Renal cortical epithelial cell (primary cell): ENCODE results near the gene CNDP2. TPM values are rescaled to one million over a fixed set of nuclear protein-coding genes. Genes with fewer than 3 reads are reported as not detected.
A peak's percentile ranks its signal among the peaks of the same experiment; 100 is the strongest.

ENCODE experiments used
- DNase-seq: peaks from one replicate; pipeline ENCODE4 v3.0.0-alpha.2; 2011; ENCODE audit warnings: low read depth
- total RNA-seq: library from RNA; depleted of rRNA; stranded (reverse); fragments of >200 nt; gene quantifications from 2 replicates; pipeline ENCODE4 v1.2.3, GENCODE V29; 2014

The CNDP2 gene
- 467 and 835 TPM in 2 replicates for total RNA-seq

DNA sequence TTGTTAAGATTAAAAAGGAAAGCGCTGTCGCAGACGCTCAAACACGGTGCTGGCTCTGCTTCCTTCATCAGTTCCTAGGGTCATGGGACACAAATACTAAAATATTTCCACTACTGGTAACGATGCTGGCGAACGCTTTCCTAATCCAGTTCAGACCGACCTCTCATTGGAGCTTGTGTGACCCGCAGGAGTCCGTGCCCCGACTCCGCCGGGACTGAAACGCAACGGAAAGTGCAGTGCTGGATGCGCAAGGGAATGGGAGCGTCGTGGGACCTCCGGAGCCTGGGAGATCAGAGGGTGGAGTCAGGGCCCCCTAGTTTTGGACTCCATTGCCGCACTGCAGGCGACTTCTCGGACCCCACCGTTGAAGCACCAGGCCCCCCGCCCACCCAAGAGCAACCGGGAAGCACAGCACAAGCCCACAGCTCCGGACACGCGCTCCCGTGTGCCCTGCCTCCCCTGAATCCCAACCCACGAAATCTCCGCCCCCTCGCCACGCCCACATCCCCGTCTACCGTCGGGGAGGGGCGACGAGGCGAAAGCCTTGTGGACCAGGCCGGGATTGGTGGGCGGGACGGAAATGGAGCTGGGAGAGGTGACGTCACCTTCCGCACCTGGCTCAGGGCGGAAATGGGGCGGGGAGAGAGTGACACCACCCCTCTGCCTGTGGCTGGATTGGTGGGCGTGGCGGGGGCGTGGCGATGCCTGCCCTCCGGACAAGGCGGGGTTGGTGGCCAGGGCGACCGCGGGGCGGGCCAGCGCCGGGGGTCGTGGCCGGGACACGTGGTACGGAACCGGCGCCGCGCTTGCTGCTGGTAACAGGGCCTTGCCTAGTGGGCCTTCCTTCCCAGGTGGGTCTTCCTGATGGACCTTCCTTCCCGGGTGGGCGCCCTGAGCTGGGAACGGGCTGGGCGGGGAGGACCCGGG, at the start of gene CNDP2:
TSS of gene CNDP2 (plus strand) at position 783 of the 927 bp plus-strand sequence. CDS start 3,611 bp downstream, outside the sequence.
- DNase-seq: peak; percentile 95

DNA sequence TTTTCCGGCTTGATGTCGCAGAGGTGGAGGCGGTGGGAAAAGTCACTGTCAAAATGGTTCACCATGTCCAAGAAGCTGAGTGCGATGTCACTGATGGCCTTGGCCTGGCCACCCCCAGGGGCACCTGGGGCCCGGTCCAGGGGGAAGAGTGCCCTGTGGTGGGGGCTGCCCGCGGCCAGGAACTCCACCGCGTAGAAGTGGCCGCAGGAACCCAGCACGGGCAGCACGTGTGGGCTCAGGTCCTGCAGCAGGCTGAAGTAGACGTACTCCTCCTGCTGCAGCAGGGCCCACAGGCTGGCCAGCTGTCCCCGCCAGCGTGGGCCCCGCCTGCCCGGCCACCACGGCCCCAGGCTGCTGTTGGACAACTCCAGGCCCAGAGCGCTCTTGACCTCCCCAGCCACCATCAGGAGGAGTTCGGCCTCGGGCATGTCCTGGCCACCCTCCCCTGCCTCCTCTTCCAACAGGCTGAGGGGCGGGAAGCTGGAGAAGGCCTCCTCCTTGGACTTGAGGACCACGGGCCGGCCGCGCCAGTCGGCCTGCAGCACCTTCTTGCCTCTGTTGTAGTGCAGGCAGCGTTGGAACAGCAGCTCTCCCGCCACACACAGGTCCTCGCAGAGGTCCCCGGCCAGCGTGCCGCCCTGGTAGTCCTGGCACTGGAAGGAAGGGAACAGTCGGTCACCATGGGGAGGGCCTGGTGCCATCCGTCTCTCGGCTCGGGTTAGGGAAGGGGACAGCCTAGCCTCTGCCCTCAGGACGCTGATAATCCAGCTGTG, 49.3 kb upstream of the CNDP2 start:
- DNase-seq: no peak

DNA sequence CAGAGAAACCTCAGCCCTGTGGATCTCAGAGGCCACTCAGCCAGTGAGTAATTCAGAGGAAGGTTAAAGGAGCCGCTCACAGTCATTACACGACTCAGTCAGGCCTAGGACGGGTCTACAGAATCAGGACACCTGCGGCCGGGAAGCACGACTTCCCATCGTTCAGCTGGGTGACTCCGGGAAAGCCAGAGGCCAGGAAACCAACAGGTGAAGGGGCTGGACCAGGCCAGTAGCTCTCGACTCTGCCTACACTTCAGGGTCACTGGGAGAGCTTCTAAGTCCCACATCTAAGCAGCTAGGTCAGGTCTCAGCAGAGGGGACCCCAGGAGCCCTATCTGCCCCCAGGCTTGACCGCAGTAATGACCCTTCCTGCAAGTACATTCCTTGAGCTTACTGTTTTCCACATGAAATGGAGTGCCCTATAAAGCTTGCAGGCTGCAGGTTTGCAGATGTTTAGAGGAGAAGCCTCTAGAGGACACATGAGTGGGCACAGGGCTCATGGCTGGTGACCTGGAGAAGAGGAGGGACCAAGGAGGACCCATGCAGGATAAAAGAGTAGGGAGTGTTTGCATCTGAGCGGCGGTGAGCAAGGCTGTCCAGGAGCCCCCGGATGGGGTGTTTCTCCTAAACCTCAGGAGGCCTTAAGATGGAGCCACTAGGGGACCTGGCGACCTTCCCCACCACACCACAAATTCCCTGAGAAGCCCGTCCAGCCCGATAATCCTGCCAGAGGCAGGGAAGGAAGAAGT, 48.6 kb upstream of the CNDP2 start:
- no peak for DNase-seq

DNA sequence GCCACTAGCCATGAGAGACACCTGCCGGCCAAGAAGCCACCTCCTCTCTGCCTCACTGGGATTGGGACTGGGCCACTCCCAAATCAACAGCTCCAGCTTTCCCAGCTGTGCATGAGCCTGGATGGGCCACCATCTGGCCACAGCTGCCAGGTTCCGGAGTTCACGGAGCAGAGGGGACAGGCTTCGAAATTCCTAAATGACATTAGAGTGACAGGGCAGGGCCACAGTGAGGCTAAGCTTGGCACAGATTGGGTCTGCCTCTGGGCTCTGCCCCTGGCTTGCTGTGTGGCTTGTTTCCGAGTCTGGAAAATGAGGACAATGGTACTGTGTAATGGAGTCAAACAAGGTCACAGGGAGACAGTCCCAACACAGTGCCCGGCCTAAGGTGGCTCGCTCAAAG, 45.5 kb upstream of the CNDP2 start:
- no peak for DNase-seq

DNA sequence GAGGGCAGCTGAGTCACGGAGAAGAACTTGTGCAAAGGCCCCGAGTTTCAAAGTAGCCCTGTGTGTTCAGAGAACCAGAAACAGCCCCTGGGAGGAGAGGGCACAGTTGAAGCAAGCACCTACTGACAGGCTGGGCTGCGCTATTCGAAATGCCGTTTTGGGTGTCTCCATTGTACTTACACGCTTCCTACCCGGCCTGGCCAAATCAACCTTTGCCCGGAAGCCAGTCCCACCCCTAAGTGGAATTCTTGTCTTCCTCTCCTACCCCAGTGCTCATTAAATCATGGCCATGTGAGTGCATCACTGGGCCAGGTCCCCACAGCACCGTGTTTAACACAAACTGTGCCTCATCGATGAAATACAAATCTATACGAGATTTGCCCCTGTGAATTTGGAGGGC, 45.0 kb upstream of the CNDP2 start:
- no peak for DNase-seq

DNA sequence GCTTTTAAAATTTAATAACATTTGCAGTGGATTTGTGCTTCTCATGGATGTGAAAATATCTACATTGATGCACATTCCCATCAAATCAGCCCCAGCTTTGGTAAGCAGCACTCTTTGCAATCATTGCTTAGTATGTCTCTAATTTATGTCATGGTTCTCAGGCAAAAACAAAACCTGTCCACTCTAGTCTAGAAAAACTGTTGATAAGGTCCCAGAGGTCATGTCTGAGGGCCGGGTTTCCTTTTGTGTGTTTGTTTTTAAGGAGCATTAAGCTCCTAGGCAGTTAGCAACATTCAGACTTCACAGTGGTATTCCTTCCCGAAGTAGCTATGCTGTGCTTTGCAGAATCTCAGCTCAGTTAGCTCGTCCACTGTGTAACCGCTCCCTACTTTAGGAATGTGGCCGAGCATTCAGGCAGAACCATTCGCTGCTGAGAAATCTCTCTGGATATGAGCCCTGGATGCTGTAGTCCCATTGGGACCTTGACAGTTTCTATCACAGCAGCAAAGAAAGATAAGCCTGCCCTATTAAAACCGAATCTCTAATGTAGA, 43.1 kb upstream of the CNDP2 start:
- DNase-seq: peak; percentile 74

DNA sequence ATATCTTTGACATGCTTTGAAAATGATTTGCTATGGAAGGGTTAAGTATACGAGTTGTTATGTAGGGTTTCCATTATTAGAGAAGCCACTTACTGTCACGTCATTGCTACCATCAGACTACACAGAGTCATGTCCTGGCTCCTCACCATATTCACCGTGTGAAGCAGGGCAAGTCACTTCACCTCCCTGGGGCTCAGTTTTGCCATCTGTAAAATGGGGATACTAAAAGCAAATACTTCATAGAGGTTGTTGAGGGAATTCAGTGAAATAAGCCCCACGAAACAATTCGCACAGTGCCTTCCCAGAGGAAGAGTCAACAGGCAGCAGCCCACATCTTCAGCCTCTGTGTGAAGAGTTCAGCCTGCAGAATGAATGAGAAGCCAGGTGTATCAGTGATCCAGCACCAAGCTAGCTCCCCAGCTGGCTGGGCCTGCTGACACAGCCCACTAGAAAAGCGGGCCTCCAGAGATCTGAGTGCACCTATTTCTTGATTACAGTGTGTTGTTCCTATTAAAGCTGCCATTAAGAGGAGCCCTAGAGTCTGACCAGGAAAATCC, 42.4 kb upstream of the CNDP2 start:
- no peak for DNase-seq

DNA sequence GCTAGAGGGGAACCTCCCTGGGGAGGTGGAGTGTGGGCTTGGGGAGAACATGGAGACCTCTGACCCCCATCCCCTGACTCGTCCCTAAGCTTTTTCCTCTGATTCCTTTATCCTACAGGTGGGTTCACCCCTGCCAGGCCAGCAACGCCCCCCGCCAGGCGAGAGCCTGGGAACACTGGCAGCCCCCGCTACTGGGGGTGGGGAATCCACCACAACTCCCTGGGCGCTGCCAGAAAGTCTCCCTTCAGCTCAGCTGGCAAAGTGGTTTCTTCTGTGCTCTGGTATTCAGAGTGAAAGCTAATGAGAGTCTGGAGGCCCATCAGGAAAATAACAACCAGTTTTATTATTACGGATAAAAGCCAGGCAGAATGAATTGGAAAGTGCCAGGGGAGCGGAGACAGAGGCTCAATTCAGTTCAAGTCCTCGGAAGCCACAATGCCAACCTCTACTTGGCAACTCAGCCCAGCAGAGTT, 41.8 kb upstream of the CNDP2 start:
- DNase-seq: no peak

DNA sequence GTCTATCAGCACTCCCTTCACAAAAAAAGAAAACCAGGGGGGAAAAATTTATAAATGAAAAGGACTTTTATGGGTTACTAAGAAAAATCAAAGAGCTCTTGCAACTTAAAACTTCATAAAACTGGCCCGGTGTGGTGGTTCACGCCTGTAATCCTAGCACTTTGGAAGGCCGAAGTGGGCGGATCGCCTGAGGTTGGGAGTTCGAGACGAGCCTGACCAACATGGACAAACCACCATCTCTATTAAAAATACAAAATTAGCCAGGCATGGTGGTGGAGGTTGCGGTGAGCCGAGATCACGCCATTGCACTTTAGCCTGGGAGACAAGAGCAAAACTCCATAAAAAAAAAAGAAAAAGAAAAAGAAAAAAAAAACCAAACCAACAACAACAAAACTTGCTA, 40.8 kb upstream of the CNDP2 start:
- DNase-seq: no peak

DNA sequence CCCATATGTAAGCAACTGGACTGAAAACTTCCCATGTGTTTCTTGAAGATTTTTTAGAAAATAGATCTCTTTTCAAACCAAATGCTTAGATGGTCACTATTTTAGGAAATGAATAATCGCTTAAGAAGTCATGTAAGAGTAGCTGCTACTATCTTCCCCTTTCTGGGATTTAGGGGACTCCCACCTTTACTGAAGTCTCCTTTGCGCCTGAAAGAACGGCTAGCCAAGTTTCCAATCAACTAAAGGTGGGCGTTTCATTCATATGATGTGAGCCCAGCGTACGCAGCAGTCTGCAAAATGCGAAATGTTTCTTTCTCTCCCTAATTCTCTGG, 40.2 kb upstream of the CNDP2 start:
- no peak for DNase-seq

DNA sequence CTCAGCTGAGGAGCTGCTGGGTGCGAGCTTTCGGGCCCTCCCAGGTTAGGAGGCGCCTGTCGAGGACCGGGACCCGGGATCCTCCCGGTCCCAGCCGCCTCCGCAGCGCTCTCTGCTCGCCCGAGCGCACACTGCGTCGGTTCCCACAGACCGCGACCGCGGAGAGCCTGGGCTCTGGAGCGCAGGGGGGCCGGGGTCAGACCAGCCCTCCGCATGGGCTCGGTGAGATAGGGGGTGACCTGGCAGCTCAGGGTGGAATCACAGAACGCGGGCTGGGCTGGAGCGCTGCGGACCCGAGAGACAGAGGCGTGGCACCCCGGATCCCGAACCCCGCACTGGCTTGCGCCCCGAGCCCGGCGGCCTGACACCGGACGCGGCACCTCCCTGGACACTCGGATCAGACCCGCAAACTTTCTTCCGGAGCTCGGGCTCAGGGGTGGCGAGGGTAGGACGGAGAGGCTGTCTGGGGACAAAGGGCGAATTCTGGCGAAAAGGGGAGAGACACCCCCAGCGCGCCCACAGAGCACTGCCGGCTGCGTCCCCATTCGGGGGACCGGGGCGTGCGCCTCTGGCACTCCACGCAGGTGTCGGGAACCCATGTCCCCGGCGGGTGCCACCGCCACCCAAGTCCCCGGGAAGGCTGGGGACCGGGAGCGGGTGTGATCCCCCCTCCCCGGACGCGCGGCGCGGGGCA, 39.7 kb upstream of the CNDP2 start:
- DNase-seq: no peak

DNA sequence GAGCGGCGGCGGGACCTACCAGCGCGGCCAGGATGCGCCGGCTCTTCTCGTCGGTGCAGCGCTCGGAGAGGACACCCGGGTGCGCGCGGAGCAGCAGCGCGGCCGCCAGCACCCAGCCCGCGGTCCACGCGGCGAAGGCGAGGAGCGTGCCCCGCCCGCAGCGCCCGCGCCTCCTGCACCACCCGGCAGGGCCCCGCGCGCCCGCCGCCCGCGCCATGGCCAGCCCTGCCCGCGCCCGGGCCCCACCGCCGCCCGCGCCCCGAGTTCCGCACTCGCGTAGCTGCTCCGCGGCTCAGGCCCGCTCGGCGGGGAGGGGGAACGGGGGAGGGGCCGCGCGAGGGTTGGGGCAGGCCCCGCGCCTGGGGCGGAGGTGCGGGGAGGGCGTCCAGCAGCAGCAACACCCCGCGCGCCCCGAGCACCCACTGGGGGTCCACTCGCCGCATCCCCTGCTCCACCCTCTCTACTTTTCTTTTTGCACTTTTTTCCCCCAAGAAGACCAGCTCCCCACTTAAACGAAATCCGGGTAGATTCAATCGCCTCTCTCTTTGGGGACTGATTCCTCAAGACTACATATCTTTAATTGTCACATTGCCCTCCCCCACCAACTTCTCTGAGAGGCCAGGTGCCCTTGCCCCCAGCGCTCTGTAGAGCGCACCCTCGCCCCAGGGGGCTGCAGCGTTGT, 39.0 kb upstream of the CNDP2 start, which contains the start of gene DIPK1C:
TSS of gene DIPK1C (minus strand) at position 266 of the 682 bp plus-strand sequence. CDS start at position 217, 49 bp downstream.
- no peak for DNase-seq

DNA sequence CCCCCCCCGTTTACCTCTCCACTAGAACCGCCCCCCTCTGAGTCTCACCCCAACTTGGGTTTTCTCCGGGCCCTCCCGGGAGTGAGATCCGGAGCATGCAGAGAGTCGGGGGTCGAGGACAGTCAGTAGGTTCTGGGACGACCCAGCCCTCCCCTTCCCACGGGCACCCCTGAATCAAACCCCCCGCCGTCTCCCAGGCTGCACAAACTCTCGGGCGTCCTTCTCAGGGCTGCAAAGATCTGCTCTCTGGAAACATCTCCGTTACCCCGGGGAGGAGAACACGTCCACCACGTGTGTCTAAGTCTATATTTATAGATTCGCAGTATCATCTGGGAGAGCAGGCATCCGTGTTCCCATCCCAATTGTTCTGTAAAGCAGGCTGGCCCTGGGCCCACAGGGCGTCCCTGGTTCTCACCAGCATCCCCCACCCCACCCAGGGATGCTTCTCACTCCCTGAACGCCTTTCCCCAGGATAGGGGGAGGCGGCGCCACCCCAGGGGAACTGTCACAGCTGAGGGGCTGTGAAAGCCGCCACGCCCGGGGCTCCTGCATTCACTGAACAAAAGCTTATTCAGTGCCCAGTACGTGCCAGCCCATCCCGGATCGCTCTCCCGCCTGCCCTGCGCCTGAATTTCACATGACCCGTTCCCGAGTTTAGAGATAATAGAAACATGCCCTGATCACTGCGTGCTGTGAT, 38.3 kb upstream of the CNDP2 start:
- no peak for DNase-seq

DNA sequence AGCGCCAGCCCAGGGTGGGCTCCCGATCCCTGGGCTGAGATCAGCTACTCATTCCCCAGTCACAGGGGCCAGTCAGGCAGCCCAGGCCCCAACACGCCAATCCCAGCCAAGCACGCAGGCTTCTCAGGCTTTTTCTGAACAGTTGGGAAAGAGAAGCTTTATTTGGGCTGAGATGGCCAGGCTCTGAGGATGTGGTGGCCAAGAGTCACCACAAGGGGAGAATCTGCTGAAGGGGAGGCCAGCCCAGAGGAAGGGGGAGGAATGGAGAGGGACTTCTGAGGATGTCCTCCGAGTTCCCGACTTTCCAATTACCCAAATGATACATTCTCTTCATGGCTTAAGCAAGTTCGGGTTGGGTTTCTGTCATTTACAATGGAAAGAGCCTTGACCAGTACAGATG, 36.3 kb upstream of the CNDP2 start:
- DNase-seq: no peak

DNA sequence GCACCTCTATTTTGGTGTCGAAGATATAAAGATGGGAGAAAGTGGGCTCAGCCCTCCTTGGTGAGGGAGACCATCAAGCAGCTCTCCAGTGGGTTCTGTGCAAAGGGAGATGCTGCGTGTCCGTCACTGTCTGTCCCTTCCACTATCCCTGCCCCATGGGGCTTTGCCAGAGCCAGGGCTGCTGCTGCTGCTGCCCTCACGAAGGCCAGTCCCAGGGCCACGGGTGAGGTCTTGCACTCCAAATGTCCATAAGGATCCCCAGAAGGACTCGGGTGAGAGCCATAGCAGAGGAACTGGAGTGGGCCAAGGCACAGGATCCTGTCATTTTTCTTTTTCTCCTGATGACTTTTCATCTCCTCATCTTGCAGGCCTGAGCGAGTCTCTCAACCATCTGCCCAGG, 35.3 kb upstream of the CNDP2 start:
- DNase-seq: no peak

DNA sequence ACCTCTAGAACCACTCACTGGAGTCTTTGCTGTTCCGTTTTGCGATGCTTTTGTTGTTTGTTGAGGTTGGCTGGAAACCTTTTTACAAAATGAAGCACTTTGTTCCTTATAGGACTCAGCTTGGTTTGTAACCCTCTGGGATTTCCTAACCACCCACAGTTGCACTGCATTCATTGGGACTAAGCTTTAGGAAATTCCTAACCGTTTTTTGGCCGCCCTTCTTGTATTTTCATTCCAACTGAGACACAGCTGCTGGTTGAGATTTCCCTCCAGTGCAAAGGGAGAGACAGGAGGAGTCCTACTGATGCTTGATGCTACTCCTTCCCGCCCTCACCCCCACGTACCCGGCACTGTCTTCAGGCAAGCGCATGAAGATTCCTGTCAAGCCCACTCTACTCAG, 32.9 kb upstream of the CNDP2 start:
- no peak for DNase-seq

DNA sequence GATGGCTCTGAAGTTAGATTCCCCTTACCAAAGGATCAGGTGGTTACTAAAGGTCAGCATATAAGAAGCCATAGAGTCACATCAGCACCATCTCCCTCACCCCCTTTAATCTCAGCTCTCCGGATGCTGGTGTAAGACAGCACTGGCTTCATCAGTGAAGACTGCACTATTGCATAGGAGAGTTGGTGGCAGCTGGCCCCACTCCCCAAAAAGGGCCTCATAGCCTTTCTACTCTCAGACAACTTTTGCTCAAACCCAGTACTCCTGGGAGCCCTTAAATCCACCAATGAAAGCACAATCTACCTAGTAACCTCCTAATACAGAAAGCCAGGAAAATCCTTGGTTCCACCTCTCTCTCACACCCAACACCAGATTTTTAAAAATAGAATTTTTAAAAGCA, 32.2 kb upstream of the CNDP2 start:
- no peak for DNase-seq

DNA sequence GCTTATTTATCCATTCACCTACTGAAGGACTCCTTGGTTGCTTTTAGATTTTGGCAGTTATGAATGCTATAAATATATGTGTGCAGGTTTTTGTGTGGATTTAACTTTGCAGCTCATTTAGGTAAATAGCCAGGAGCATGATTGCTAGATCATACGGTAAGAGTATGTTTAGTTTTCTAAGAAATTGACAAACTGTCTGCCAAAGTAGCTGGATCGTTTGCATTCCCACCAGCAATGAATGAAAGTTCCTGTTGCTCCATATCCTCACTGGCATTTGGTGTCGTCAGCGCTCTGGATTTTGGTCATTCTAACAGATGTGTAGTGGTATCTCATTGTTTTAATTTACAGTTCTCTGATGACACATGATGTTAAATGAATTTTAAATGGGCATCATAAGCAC, 30.4 kb upstream of the CNDP2 start:
- no peak for DNase-seq

DNA sequence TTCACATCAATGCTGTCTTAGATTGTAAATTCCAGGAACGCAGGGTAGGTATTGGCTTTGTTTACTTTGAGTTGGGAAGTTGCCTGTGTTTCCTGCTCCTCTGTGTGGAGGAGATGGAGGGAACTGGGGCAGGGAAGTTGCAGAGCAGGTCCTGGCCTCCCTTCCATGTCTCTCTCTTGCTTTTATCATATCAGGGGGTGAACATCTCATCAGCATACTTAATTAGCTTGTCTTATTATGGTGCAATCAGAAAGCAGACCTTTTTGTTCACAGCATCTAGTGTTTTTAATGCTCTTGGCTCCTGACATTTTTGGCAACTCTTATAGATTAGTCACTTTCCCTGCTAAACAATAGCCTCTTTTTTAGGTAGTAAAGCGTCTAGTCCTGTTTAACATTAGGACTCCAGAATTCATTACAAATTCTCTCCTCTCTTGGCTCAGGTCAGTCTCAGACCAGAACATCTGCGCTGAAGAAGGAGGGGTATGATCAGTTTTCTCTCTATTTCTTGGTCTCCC, 27.6 kb upstream of the CNDP2 start:
- peak; percentile 61 for DNase-seq
